SK-N-SH treated with all-trans-retinoic acid at 6 μM for 48 hours (cell line): Measurements from ENCODE around the gene NEURL1.

Experiments used
- ATAC-seq: fragments of 200-7000 bp; cut with Tn5 transposase; 3 replicates; pipeline ENCODE4 v1.9.1; 2020; ENCODE audit warnings: mild to moderate bottlenecking, moderate library complexity
- ARNTL ChIP-seq: fragments of 450-650 bp; formaldehyde crosslinking; IDR thresholded peaks from 2 replicates; pipeline ENCODE4 v1.5.0; 2020; ENCODE audit warnings: low read depth, mild to moderate bottlenecking, moderate library complexity, borderline replicate concordance
- BACH2 ChIP-seq: fragments of 250-450 bp; sonication (Bioruptor Pico); IDR thresholded peaks from 2 replicates; pipeline ENCODE4 v1.9.0; 2021; ENCODE audit warnings: mild to moderate bottlenecking, borderline replicate concordance
- CREB5 ChIP-seq: fragments of 250-450 bp; sonication (Bioruptor Pico); IDR thresholded peaks from 2 replicates; pipeline ENCODE4 v1.5.1; 2020; ENCODE audit warnings: low read depth, mild to moderate bottlenecking, moderate library complexity
- CSDC2 ChIP-seq: fragments of 250-450 bp; sonication (Bioruptor Pico); IDR thresholded peaks from 2 replicates; pipeline ENCODE4 v1.5.0; 2020; ENCODE audit warnings: mild to moderate bottlenecking, moderate library complexity
- CSRNP3 ChIP-seq: fragments of 250-450 bp; sonication (Bioruptor Pico); IDR thresholded peaks from 2 replicates; pipeline ENCODE4 v1.5.1; 2021; ENCODE audit warnings: mild to moderate bottlenecking, moderate library complexity
- ESRRG ChIP-seq: fragments of 250-450 bp; sonication (Bioruptor Pico); IDR thresholded peaks from 2 replicates; pipeline ENCODE4 v1.6.1; 2021; ENCODE audit warnings: mild to moderate bottlenecking
- GLIS3 ChIP-seq: fragments of 250-450 bp; sonication (Bioruptor Pico); IDR thresholded peaks from 2 replicates; pipeline ENCODE4 v1.5.0; 2020; ENCODE audit warnings: mild to moderate bottlenecking, moderate library complexity
- ISL1 ChIP-seq: fragments of 250-450 bp; sonication (Bioruptor Pico); IDR thresholded peaks from 2 replicates; pipeline ENCODE4 v2.1.2; 2022; ENCODE audit warnings: mild to moderate bottlenecking, moderate library complexity
- OSR1 ChIP-seq: fragments of 250-450 bp; sonication (Bioruptor Pico); IDR thresholded peaks from 2 replicates; pipeline ENCODE4 v1.8.0; 2022; ENCODE audit warnings: moderate library complexity, mild to moderate bottlenecking, inconsistent platforms
- PATZ1 ChIP-seq: fragments of 250-450 bp; sonication (Bioruptor Pico); IDR thresholded peaks from 2 replicates; pipeline ENCODE4 v1.8.0; 2020; ENCODE audit warnings: mild to moderate bottlenecking, moderate library complexity, borderline replicate concordance
- PPARA ChIP-seq: fragments of 250-450 bp; sonication (Bioruptor Pico); IDR thresholded peaks from 2 replicates; pipeline ENCODE4 v1.5.0; 2020; ENCODE audit warnings: mild to moderate bottlenecking, borderline replicate concordance
- RARB ChIP-seq: fragments of 250-450 bp; sonication (Bioruptor Pico); IDR thresholded peaks from 2 replicates; pipeline ENCODE4 v1.8.0; 2021; ENCODE audit warnings: mild to moderate bottlenecking, moderate library complexity
- SNAI2 ChIP-seq: fragments of 250-450 bp; sonication (Bioruptor Pico); IDR thresholded peaks from 2 replicates; pipeline ENCODE4 v1.5.0; 2020; ENCODE audit warnings: mild to moderate bottlenecking, moderate library complexity
- TCF4 ChIP-seq: fragments of 250-450 bp; sonication (Bioruptor Pico); IDR thresholded peaks from 2 replicates; pipeline ENCODE4 v1.8.0; 2021; ENCODE audit warnings: mild to moderate bottlenecking, moderate library complexity, borderline replicate concordance
- TOX ChIP-seq: fragments of 250-450 bp; sonication (Bioruptor Pico); IDR thresholded peaks from 2 replicates; pipeline ENCODE4 v1.8.0; 2021; ENCODE audit warnings: mild to moderate bottlenecking, moderate library complexity, borderline replicate concordance
- TSHZ2 ChIP-seq: fragments of 250-450 bp; sonication (Bioruptor Pico); IDR thresholded peaks from 2 replicates; pipeline ENCODE4 v1.5.0; 2020; ENCODE audit warnings: mild to moderate bottlenecking, moderate library complexity
- ZC3H10 ChIP-seq: fragments of 250-450 bp; sonication (Bioruptor Pico); IDR thresholded peaks from 2 replicates; pipeline ENCODE4 v1.5.1; 2021; ENCODE audit warnings: mild to moderate bottlenecking, moderate library complexity
- ZFP3 ChIP-seq: fragments of 250-450 bp; sonication (Bioruptor Pico); IDR thresholded peaks from 2 replicates; pipeline ENCODE4 v1.5.0; 2020; ENCODE audit warnings: mild to moderate bottlenecking, moderate library complexity
- ZFP30 ChIP-seq: fragments of 450-650 bp; formaldehyde crosslinking; IDR thresholded peaks from 2 replicates; pipeline ENCODE4 v1.5.0; 2022; ENCODE audit warnings: mild to moderate bottlenecking, moderate library complexity
- ZNF565 ChIP-seq: fragments of 450-650 bp; formaldehyde crosslinking; conservative IDR thresholded peaks from 2 replicates; pipeline ENCODE4 v1.5.0; 2020; ENCODE audit warnings: low read depth, mild to moderate bottlenecking, moderate library complexity
- ZNF70 ChIP-seq: fragments of 450-650 bp; formaldehyde crosslinking; IDR thresholded peaks from 2 replicates; pipeline ENCODE4 v1.5.0; 2020; ENCODE audit warnings: mild to moderate bottlenecking, moderate library complexity
- ZNF8 ChIP-seq: fragments of 450-650 bp; formaldehyde crosslinking; IDR thresholded peaks from 2 replicates; pipeline ENCODE4 v1.5.0; 2020; ENCODE audit warnings: mild to moderate bottlenecking, moderate library complexity

Gene NEURL1

GRCh38 chr10:103466734-103467133 lies 26.8 kb upstream of the NEURL1 start:
- TF ChIP-seq ZC3H10 (CRISPR knock-in tag) (no peak), ZFP3 (CRISPR knock-in tag) (no peak), SNAI2 (CRISPR knock-in tag) (no peak), RARB (no peak), TOX (no peak), CREB5 (no peak), BACH2 (CRISPR knock-in tag) (no peak), CSRNP3 (CRISPR knock-in tag) (no peak), PATZ1 (CRISPR knock-in tag) (no peak), PPARA (CRISPR knock-in tag) (no peak), GLIS3 (CRISPR knock-in tag) (no peak), ZNF70 (CRISPR knock-in tag) (no peak), OSR1 (CRISPR knock-in tag) (no peak), ISL1 (no peak), ZNF8 (CRISPR knock-in tag) (no peak), ESRRG (no peak)
- ATAC-seq: no peak

- no peak for TF ChIP-seq TSHZ2 (CRISPR knock-in tag)
- TF ChIP-seq ISL1: no peak
- TF ChIP-seq GLIS3 (CRISPR knock-in tag): no peak
- no peak for TF ChIP-seq RARB
- no peak for TF ChIP-seq ESRRG
- TF ChIP-seq CSRNP3 (CRISPR knock-in tag): no peak
- TF ChIP-seq PPARA (CRISPR knock-in tag): no peak
- no peak for TF ChIP-seq TOX
- TF ChIP-seq PATZ1 (CRISPR knock-in tag): no peak
- no peak for TF ChIP-seq CREB5
- no peak for TF ChIP-seq ZC3H10 (CRISPR knock-in tag)
- no peak for TF ChIP-seq ZNF70 (CRISPR knock-in tag)
- no peak for TF ChIP-seq CSDC2 (CRISPR knock-in tag)
- no peak for TF ChIP-seq TCF4 (CRISPR knock-in tag)
- TF ChIP-seq ARNTL (CRISPR knock-in tag): no peak
- TF ChIP-seq BACH2 (CRISPR knock-in tag): no peak
- no peak for TF ChIP-seq ZFP30 (CRISPR knock-in tag)
- no peak for TF ChIP-seq ZNF565 (CRISPR knock-in tag)
- no peak for ATAC-seq
Measured at GRCh38 chr10:103467406-103467805, 26.1 kb upstream of the NEURL1 start.
